RWPE1 (cell line): ENCODE results near the gene MED1.
"Not testable (repeated sequence)": the region's sequence is repeated elsewhere in the genome, so short reads cannot be mapped to it uniquely, and the experiment has no call there.

Source experiments
- CTCF ChIA-PET: fragments of 350-600 bp; sonication (Branson Sonifier 250); formaldehyde crosslinking; extraction: SDS; loops from one replicate; lab custom pipeline; 2021; lab: Yijun Ruan, JAX
- POLR2A ChIA-PET: fragments of 400-600 bp; formaldehyde crosslinking; extraction: SDS; loops from one replicate; lab custom pipeline; 2020; ENCODE audit warnings: antibody characterized with exemption; ENCODE audit not compliant: low non-redundant PET; lab: Yijun Ruan, JAX
- DNase-seq: peaks from one replicate; pipeline ENCODE4 v3.0.0; 2012; ENCODE audit warnings: low spot score
- H3K27ac ChIP-seq: fragments of 450-650 bp; 2 replicates; pipeline ENCODE4 v1.5.1; 2017
- TF ChIP-seq, protein P1 (sequence below): fragments of 450-650 bp; conservative IDR thresholded peaks from 2 replicates; pipeline ENCODE4 v1.5.1; 2017; ENCODE audit warnings: low read depth, mild to moderate bottlenecking

Gene MED1

DNA sequence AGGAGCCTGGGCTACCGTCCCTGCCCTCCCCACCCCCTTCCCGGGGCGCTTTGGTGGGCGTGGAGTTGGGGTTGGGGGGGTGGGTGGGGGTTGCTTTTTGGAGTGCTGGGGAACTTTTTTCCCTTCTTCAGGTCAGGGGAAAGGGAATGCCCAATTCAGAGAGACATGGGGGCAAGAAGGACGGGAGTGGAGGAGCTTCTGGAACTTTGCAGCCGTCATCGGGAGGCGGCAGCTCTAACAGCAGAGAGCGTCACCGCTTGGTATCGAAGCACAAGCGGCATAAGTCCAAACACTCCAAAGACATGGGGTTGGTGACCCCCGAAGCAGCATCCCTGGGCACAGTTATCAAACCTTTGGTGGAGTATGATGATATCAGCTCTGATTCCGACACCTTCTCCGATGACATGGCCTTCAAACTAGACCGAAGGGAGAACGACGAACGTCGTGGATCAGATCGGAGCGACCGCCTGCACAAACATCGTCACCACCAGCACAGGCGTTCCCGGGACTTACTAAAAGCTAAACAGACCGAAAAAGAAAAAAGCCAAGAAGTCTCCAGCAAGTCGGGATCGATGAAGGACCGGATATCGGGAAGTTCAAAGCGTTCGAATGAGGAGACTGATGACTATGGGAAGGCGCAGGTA lies 11.0 kb upstream of the MED1 start:
- no peak for DNase-seq
- peak overlapping the region; percentile 95 for H3K27ac ChIP-seq
- TF ChIP-seq, protein P1, sequence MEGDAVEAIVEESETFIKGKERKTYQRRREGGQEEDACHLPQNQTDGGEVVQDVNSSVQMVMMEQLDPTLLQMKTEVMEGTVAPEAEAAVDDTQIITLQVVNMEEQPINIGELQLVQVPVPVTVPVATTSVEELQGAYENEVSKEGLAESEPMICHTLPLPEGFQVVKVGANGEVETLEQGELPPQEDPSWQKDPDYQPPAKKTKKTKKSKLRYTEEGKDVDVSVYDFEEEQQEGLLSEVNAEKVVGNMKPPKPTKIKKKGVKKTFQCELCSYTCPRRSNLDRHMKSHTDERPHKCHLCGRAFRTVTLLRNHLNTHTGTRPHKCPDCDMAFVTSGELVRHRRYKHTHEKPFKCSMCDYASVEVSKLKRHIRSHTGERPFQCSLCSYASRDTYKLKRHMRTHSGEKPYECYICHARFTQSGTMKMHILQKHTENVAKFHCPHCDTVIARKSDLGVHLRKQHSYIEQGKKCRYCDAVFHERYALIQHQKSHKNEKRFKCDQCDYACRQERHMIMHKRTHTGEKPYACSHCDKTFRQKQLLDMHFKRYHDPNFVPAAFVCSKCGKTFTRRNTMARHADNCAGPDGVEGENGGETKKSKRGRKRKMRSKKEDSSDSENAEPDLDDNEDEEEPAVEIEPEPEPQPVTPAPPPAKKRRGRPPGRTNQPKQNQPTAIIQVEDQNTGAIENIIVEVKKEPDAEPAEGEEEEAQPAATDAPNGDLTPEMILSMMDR = no peak
- ChIA-PET POLR2A (interaction anchor here (0.6 to 2.1 kb wide), 2 partner anchors 11 to 770 kb away, joined by 6 to 12 read pairs; partner anchors contain the start of gene MED1), CTCF (interaction anchor here (0.5 kb wide), 1 partner anchor 210 kb away, joined by 3 read pairs; no protein-coding TSS in a partner anchor)

- TF ChIP-seq, protein P1 = no peak
- peak within 1 kb of the TSS; percentile 95 for H3K27ac ChIP-seq
- ChIA-PET POLR2A (interaction anchor here (0.6 to 2.1 kb wide), 3 partner anchors 10 to 996 kb away, joined by 3 to 12 read pairs (median 3); partner anchors contain the start of gene MED1), CTCF (interaction anchor here (0.5 kb wide), 1 partner anchor 209 kb away, joined by 3 read pairs; no protein-coding TSS in a partner anchor)
- peak; percentile 99 for DNase-seq
Measured at GRCh38 chr17:39461113-39461925, 10.3 kb upstream of the MED1 start, which contains the start of gene CDK12. Gene CDK12 (plus strand): TSS chr17:39461486. CDS start chr17:39462072, 586 bp downstream.

DNA sequence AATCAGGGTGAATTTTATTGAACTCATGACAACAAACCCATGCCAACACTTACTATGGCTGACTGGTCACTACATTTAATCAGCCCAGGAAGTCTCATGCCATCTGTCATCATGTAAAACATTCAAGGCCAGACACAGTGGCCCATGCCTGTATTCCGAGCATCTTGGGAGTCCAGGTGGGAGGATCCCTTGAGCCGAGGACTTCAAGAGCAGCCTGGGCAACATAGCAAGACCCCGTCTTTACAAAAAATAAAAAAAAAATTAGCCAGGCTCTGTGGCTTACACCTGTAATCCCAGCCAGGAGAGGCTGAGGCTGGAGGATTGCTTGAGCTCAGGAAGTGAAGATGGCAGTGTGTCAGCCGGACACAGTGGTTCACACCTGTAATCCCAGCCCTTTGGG lies 4.9 kb upstream of the MED1 start:
- TF ChIP-seq, protein P1 = no peak
- ChIA-PET POLR2A (no interaction called here), CTCF (no interaction called here)
- no peak for DNase-seq
- H3K27ac ChIP-seq = no peak overlapping the region

- DNase-seq = no peak
- ChIA-PET CTCF (interaction anchor here (0.7 kb wide), 1 partner anchor 164 kb away, joined by 3 read pairs; no protein-coding TSS in a partner anchor), POLR2A (interaction anchor here (0.6 kb wide), 1 partner anchor 107 kb away, joined by 5 read pairs; no protein-coding TSS in a partner anchor)
- no peak overlapping the region for H3K27ac ChIP-seq
- TF ChIP-seq, protein P1 = no peak
Measured at GRCh38 chr17:39450051-39450450, 1.0 kb downstream of the MED1 start.

DNA sequence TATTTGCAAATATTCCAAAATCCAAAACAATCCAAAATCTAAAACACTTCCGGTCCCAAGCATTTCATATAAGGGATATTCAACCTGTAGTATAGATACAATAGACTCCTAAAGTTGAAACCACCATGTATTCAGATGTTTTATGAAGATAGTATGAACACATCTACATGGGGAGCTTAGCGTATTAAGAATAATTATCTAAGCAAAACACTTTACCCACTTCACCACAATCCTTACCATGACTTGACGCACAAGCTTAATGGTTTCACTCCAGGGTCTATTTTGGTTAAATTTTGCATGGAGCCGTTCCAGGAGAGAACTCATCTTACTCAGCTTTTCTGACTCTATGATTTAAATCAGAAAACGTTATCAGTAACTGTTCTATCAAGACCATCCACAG lies 3.5 kb downstream of the MED1 start:
- CTCF ChIA-PET = no interaction called here
- DNase-seq = no peak
- TF ChIP-seq, protein P1 = no peak
- POLR2A ChIA-PET = no interaction called here
- H3K27ac ChIP-seq = no peak overlapping the region

DNA sequence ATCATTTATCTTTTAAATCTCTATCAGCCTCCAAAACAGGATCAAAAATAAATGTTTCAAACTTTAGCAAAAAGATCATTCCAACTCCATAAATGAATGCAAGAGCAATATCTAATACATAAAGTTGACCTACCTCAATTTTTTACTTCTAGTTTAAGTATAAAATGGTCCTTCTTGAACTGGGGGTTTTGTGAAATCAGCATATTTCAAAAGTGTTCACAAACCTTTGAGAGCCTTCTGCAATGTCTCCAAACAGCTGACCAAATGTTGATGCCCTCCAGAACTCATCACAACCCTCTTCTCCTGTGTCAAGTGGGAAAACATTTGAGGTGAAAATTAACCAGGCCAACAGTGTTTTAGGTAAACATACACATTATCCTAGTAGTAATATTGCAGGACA lies 7.7 kb downstream of the MED1 start:
- ChIA-PET CTCF (no interaction called here), POLR2A (no interaction called here)
- TF ChIP-seq, protein P1 = no peak
- H3K27ac ChIP-seq = no peak overlapping the region
- DNase-seq = no peak

DNA sequence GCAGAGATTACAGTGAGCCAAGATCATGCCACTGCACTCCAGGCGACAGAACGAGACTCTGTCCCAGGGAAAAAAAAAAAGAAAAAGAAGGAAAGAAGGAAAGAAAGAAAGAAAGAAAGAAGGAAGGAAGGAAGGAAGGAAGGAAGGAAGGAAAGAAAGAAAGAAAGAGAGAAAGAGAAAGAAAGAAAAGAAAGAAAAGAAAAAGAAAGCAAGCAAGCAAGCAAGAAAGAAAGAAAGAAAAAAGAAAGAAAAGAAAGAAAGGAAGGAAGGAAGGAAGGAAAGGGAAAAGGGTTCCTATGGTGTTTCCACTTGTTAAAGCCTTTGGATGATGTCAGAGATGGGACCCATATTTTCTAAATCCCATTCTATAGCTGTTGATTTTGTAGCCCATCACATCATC lies 11.2 kb downstream of the MED1 start:
- DNase-seq, POLR2A ChIA-PET, H3K27ac ChIP-seq, CTCF ChIA-PET: not testable (repeated sequence)
